C4-2B (cell line): ENCODE results near the gene SLC10A3.
A peak's percentile ranks its signal among the peaks of the same experiment; 100 is the strongest.

Experiments
- H3K27ac ChIP-seq: fragments of 450-650 bp; 2 replicates; pipeline ENCODE4 v1.5.1; 2017
- CTCF ChIP-seq: fragments of 450-650 bp; conservative IDR thresholded peaks from 2 replicates; pipeline ENCODE4 v1.5.1; 2017; ENCODE audit warnings: mild to moderate bottlenecking
- ZFX ChIP-seq: fragments of 450-650 bp; IDR thresholded peaks from 2 replicates; pipeline ENCODE4 v1.6.1; 2017

Gene SLC10A3

GRCh38 chrX:154462396-154462795 lies 28.0 kb downstream of the SLC10A3 start:
- H3K27ac ChIP-seq: no peak overlapping the region
- TF ChIP-seq CTCF: no peak
- TF ChIP-seq ZFX: no peak

- H3K27ac ChIP-seq: no peak overlapping the region
- TF ChIP-seq CTCF: no peak
- TF ChIP-seq ZFX: no peak
These were observed 30.1 kb downstream of the SLC10A3 start for GRCh38 chrX:154460326-154460725.

DNA sequence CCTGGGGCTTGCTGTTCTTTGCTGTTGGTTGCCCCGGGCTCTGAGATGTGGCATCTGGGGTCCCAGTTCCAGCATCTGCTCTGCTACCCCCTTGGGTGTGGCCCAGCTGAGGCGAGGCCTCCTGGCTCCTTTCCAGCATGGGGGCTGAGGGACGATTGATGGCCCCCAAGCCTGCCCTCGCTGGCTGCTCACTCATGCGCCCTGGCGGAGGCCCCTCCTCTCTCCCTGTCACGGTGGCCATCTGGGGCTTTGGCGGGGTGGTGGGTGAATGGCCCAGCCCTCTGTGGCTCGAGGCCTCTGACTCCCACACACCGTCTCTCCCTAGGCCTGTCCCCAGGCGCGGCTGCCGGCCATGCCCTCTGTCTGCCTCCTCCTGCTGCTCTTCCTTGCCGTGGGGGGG lies 30.6 kb downstream of the SLC10A3 start:
- H3K27ac ChIP-seq: no peak overlapping the region; the same call in 1 of the 2 replicates
- no peak for TF ChIP-seq CTCF
- no peak for TF ChIP-seq ZFX

DNA sequence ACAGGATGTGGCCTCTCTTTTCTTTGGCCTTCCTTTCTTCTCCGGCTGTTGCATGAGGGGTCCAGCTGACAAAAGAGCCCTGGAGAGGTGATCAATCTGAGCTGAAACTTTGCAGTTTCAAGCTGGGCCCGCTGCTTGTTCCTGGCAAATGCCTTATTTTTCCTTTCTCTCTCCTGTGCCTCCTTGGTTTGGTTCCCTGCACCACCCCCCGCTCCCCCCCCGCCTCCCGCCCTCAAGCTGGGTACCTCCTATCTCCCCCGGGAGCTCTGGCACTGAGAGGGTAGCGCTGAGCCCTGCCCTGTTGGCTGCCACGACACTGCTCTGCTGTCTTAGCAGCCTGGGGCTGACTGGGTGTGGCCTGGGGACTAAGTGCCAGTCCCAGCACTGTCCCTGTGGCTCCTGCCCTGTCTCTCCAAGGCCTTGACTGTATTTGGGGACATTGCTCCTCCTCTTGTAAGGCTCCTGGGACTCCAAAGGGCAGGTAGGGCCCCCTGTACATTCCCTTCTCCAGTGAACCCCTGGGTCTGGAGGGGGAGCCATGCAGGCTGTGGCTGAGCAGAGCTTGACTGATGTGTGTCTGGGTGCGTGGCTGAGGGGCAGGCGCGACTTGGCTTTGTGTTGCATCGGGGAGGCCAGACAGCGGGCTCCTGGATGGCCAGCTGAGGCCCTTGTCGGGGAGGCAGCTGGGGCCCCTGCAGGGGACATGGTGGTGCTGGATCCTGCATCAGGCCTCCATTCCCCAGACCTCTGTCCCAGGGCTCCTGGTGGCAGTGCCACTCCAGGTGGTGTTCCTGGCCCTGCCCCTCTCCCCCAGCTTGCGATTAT lies 31.3 kb downstream of the SLC10A3 start:
- no peak for TF ChIP-seq ZFX
- TF ChIP-seq CTCF: no peak
- H3K27ac ChIP-seq: peak overlapping the region; percentile 69; the same call in 1 of the 2 replicates

DNA sequence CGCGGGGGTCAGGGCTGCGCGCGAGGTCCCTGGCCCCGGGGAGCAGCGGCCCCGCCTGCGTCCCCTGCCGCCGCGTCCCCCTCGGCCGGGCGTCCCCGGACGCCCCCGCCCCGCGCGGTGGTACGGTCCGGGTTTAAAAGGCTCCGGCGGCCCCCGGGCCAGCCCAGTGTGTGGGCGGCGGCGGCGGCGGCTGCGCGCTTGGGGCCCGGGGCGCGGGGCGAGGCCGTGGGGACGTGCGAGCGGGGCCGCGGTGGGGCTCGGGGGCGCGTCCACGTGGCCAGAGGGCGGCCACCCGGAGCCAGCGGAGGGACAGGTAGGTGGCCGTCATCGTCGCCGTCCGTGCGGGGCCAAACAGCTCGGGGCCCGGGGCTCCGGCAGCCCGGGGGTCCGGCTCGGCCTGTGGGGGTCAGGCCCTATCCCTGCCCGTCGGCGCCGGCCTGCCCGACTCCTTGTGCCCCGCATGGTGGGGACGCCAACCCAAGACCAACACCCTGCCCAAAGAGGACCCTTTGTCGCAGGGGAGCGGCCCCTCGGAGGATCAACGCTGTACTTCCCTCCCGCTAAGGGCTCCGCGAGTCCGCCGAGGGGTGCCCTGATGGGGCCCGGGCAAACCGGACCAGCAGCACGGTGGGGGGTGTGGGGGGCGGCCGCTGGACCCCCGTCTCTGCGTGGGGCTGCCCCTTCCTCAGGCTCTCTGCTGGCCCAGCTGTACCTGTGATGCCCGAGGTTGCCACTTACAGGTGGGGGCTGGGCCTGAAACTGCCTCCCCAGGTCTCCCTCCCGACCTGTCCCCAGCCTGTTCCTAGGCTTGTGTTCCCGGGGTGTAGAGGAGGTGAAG lies 32.1 kb downstream of the SLC10A3 start, which contains the start of gene PLXNA3:
Gene PLXNA3, plus strand, starts transcription at position 166 of the 838 bp plus-strand sequence. CDS start 1,903 bp downstream, outside the sequence.
- TF ChIP-seq ZFX (no peak), CTCF (no peak)

DNA sequence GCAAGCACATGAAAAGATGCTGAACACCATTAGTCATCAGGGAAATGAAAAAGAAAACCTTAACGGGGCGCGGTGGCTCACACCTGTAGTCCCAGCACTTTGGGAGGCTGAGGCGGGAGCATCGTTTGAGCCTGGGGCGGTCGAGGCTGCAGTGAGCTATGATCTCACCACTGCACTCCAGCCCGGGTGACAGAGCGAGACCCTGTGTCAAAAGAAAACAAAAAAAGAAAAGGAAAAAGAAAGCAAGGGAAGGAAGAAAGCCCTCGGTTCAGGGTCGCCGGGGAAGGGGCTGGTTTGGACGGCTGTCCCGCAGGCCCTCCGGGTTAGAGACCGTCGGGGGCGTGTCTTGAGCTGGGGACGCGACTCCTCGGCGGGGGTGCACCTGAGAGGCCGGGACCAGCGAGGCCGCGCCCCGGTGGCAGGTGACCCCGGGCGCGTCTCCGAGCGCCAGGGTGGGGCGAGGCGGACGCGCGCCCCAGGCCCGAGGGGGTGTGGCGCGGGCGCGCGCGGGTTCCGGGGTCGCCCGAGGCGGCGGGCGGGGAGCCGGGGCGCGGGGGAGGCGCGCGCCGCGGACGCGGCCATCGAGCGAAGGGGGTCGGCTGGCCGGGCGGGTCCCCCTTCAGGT lies 32.8 kb downstream of the SLC10A3 start:
- no peak for TF ChIP-seq ZFX
- no peak for TF ChIP-seq CTCF
- peak overlapping the region; percentile 69 for H3K27ac ChIP-seq

More for the DNA sequence above, 32.1 kb downstream of the SLC10A3 start, which contains the start of gene PLXNA3:
- H3K27ac ChIP-seq: peak within 1 kb of the TSS; percentile 69
